DMS53 (cell line): ENCODE results near the gene SMAD3.

Experiments used
- DNase-seq: peaks from one replicate; lab custom pipeline; 2025; lab: John Stamatoyannopoulos, UW

Gene SMAD3

DNA sequence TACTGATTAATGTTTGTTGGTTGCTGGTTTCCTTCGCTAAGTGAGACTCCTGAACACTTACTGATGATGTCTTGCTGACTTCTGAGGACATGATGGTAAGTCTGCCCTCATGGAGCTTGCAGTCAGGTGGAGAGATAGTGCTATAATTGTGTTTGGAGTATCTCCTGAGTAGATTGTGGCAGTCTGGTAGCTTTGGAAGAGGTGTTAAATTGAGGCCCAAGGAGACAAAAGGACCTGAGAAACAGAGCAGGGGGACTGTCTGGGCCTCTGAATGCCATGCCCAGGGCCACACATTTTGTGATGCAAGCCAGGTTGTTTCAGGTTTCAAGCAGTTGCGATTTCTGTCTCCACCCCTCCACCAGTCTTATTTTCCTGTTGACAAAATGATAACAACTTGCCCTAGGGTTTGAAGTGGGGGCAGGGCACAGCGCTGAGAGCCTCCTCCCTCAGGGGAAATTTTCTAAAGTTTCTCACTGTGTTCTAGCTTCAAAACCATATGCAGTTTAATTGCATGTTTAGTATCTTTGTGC lies 16.7 kb downstream of the SMAD3 start:
- DNase-seq: no peak

GRCh38 chr15:67083135-67083762 lies 17.8 kb downstream of the SMAD3 start:
- DNase-seq: no peak

DNA sequence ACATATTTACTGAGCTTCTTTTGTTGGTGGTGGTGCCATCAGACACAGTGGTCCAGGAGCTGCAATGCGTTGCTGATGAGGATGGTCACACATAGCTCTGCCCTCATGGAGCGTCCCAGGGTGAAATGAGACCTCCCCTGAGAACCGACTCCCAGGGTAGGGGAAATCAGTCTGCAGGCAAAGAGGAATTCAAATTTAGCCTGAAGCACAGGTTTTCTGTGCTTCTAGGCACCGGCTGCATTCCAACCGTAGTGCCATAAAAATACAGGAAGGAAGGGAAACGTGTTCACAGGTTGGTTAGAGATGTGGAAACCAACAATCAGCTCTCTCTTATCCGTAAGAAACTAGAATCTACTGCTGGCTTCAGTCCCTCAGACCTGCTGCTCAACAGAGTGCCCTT lies 19.2 kb downstream of the SMAD3 start:
- DNase-seq: no peak

DNA sequence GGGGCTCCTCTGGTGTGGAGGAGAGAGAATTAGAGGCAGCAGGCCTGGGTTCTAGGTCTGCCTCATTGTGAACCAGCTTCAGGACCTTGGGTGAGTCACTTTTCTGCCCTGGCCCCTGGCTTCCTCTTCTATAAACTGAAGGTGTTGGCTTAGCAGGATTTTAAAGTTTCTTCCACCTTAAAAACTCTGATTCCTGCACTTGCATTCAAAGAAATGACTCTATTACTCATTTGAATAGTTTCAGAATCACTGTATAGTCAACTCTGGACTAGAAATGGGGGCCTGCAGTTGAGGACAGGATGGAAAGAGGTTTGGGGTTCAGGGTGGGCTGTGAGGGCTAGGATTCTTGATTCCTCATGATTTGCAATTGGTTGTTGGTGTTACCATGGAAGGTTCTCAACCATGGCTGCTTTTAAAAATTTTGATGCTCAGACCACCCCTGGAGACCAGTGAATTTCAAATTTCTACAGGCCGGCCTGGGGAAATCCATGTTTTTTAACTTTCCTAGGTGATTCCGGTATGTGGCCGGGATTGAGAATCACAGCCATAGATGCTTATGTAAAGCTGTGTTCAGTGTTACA lies 19.9 kb downstream of the SMAD3 start:
- no peak for DNase-seq

DNA sequence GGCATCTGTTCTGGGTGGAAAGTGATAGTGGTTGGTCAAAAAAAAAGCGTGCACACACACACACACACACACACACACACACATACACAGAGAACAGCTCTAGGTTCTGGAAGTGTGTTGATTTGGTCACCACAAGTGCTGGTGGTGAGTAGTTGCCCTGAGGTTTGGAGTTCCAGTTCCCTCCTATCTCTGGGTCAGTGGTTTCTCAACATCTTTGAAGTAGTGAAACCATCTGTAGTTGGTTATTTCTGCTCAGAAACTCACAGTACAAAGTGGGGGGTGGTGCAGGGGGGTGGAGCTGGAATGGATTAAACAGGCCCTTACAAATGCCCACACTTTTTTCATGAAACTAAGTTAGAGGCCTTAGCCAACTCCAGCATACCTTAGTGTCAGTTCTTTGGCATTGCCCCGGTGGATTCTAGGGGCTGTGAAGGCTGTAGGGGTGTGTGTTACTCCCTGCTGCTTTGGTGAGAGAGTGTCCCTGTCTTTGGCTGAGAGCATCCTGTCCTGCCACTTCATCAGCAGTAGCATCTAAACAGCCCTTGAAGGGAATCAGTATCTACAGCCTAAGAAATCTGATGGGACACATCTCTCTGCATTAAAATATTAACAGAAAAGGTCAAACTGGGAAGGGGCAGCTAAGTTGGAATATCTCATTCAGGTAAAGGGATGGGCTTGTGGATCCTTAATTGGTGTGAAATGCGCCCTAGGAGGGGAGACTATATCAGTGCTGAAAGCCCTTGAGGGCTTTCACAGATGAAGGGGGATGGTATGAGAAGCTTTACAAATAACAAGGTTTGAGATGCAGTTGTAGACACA lies 20.6 kb downstream of the SMAD3 start:
- no peak for DNase-seq

DNA sequence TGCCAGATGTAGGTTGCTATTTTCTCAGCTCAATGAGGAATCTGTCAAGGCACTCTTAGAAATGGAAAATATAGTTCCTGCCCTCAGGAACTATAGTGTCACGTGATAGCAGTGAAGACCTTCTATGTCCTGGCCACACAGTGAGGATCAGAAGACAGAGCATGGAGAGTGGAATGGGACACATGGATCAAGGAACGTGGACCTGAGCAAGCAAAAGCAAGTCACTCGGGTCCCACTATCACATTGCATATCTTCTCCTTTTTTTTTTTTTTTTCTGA lies 21.2 kb downstream of the SMAD3 start:
- no peak for DNase-seq

- no peak for DNase-seq
Observed at GRCh38 chr15:67087507-67088172, 22.2 kb downstream of the SMAD3 start.

DNA sequence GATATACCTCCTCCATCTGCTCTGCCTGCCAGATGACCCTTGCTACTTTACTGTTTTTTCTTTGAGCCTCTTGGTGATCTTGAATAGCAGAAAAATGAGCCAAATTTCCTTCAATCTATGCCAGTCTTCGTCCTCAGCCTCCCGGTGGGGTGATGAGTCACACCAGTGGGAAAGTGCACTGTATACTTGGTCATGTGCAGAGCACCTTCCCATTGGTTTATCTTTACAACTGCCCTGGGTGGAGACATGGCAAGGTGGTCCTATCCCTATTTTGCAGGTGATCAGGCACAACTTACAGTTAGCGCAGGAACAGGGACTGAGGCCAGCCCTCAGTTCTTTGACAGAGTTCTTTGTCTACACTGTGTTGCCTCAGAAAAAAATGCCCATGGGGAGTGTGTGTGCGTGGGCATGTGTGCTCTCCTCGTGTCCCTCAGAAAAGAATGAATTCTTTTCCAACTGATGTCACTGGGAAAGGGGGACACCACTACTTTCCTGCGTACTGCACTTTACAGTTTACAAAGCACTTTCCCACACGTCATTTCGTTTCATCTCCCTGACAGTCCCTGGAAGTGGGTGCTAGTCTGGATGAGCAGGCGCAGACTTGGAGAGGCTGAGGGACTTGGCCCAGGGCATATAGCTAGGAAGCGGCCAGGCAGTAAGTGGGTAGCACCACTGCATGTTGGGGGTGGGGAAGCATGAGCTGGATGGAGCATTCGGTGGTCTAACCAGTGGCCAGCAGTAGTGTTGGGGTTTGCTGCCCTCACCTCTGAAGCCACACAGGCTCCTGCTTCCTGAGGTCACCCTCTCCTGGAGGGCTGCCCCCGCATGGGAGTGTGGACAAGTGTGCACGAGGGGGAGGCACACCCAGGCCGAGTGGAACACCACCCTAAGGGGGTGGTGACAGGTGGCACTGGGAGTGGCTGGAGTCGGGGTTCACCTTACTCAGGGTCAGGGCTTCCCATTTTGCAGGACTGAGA lies 24.1 kb downstream of the SMAD3 start:
- DNase-seq: no peak

GRCh38 chr15:67090297-67091070 lies 25.1 kb downstream of the SMAD3 start:
- no peak for DNase-seq

DNA sequence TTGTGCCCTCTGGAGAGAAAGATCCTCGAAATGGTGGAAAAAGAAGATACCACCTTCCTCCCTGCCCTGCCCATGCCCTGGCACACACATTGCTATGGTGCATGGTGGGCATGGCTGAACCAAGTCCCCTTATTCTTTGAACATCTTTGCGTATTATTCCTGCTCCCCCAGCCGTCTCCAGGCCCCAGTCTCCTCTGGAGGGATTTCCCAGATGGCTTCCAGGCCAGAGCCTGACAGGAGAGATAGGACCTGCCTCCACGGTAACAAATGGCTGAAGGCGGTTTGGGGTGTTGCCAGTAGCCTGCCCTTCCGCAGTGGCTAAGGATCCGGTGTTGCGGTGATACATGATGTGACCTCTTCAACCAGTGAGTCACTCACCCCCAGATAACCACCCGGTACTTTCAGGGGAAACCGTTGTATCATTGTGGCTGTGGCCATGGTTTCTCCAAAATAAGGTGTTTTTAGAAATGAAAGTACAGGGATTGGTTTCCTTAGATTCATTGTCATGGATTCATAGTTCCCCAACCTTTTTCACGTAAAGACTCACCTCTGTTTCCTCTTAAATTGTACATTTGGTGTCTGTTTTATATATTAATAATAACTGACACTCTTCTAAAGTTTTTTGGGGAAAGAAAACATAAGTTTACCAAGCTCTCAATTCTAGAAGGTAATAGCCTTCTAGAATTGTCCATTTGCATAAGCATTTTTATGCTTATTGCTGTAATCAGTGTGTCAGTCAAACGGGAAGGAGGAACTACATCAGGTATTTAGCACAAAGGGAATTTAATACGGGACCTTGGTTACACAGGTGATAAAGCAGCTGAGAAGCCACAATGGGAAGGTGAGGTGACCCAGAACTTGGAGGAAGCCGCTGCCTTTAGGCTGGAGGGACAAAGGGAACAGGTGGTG lies 25.9 kb downstream of the SMAD3 start:
- DNase-seq: no peak

- no peak for DNase-seq
Observed at GRCh38 chr15:67091980-67092677, 26.7 kb downstream of the SMAD3 start.

GRCh38 chr15:67092752-67093503 lies 27.5 kb downstream of the SMAD3 start:
- no peak for DNase-seq

DNA sequence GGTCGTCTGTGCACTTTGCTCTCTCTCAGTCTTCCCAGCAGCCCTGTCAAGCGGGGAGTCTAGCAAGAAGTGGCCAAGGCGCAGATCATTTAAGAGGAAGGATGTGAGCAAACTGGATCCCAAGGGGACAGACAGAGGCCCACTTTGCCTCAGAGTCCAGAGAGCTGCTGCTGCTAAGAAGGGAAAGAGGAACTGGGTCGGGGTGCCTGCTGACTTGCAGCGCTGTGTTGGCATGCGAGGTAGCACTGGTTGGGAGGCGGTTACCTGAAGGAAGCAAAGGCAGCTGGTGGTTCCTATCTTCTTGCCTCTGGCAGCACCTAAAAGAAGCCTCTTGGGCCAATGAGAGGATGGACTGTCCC lies 28.1 kb downstream of the SMAD3 start:
- no peak for DNase-seq

- no peak for DNase-seq
Observed at GRCh38 chr15:67094001-67094826, 28.8 kb downstream of the SMAD3 start.

GRCh38 chr15:67095912-67096311 lies 30.5 kb downstream of the SMAD3 start:
- no peak for DNase-seq

GRCh38 chr15:67096546-67097294 lies 31.3 kb downstream of the SMAD3 start:
- no peak for DNase-seq

- no peak for DNase-seq
Observed at GRCh38 chr15:67097424-67097823, 32.0 kb downstream of the SMAD3 start.
